ENCODE measurements around the gene PTTG1IP.
"Not testable (repeated sequence)": the region's sequence is repeated elsewhere in the genome, so short reads cannot be mapped to it uniquely, and the experiment has no call there.

DNA sequence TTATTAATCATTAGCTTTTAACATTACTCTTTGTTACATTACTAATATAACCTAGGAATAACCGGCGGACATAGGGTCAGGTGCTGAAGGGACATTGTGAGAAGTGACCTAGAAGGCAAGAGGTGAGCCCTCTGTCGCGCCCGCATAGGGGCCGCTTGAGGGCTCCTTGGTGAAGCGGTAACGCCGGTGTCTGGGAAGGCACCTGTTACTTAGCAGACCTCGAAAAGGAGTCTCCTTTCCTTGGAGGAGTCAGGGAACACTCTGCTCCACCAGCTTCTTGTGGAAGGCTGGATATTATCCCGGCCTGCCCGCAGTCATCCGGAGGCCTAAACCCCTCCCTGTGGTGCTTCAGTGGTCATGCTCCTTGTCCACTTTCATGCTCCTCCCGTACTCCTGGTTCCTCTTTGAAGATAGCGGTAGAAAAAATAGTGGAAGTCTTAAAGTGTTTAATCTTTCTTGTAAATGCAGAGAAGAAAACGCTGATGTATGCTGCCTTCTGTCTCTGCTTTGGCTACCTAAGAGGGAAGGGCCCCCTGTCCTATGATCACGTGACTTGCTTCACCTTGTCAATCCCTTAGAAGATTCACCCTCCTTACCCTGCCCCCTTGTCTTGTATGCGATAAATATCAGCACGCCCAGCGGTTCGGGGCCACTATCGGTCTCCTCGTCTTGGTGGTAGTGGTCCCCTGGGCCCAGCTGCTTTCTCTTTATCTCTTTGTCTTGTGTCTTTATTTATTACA is 40.8 kb downstream of the PTTG1IP start:
- not testable (repeated sequence) for TF ChIP-seq EZH2 (IDR thresholded peaks at IDR 0.05); POLR2AphosphoS5 (IDR thresholded peaks at IDR 0.05; ENCODE audit: borderline replicate concordance, low read depth, low read length)
